ENCODE measurements around the gene RHOB. TPM values are rescaled to one million over a fixed set of nuclear protein-coding genes. Genes with fewer than 3 reads are reported as not detected.

RHOB gene
- total RNA-seq, 2 experiments from 2014 or later = 0.52 to 0.67 TPM

DNA sequence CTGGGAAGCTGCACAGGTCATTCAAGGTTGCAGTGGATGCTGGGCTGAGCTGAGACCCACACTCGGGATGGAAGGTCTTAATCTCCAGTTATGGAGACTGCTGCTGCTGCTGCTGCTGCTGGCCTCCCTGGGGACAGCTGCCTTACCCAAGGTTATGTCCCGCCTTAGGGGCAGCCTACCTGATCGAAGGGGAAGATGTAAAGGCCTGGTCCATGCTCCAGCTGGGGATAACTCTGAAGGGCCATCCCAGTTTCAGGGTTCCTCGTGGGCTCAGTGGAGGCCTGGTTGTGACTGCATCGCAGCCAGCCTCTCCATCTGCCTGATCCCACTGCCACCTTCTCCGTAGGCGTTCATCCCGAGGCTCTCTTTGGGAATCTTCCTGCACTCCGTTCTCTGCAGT, 33.0 kb downstream of the RHOB start:
- Mint-ChIP-seq H3K36me3 (ENCODE audit: low read depth) (no peaks in the 10 kb centered on the region), H3K4me3 (no peak overlapping the region), H3K9me3 (no peaks in the 10 kb centered on the region), H3K27ac (no peak overlapping the region), H3K27me3 (peaks cover 2% of the 10 kb centered on the region), H3K4me1 (no peaks in the 10 kb centered on the region)
- ChIA-PET POLR2A (interaction anchor here (0.8 kb wide), 1 partner anchor 33 kb away, joined by 5 read pairs; the partner anchor contains the start of gene RHOB), CTCF (interaction anchor here (0.9 to 3.4 kb wide), 4 partner anchors 8 to 69 kb away, joined by 3 to 16 read pairs (median 4); no protein-coding TSS in a partner anchor)
- DNase-seq = no peak

DNA sequence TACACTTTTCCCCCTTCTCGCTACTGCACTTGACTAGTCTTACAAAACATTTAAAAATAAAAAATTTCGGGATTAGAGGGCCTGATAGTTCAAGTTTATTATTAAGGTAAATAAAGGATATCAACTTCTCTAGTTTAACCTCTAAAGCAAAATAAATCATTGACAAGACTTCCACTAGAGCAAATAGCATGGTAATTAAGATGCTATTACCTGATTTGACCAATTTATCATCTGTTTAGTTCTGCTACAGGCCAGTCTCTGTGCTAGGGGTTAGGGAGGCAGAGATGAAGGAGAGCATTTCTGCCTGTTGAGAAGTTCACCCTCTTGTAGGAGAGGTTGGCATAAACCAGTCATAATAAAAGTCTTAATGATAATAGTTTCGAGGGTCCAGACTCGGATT, 34.0 kb downstream of the RHOB start:
- no peak overlapping the region for H3K4me3 Mint-ChIP-seq
- no peak overlapping the region for H3K27ac Mint-ChIP-seq
- DNase-seq = no peak
- no peaks in the 10 kb centered on the region for H3K4me1 Mint-ChIP-seq
- POLR2A ChIA-PET = no interaction called here
- peaks cover 1% of the 10 kb centered on the region for H3K27me3 Mint-ChIP-seq
- H3K36me3 Mint-ChIP-seq (ENCODE audit: low read depth) = no peaks in the 10 kb centered on the region
- no peaks in the 10 kb centered on the region for H3K9me3 Mint-ChIP-seq
- CTCF ChIA-PET = interaction anchor here (1.1 to 1.4 kb wide), 2 partner anchors 9 to 70 kb away, joined by 3 to 4 read pairs; no protein-coding TSS in a partner anchor

DNA sequence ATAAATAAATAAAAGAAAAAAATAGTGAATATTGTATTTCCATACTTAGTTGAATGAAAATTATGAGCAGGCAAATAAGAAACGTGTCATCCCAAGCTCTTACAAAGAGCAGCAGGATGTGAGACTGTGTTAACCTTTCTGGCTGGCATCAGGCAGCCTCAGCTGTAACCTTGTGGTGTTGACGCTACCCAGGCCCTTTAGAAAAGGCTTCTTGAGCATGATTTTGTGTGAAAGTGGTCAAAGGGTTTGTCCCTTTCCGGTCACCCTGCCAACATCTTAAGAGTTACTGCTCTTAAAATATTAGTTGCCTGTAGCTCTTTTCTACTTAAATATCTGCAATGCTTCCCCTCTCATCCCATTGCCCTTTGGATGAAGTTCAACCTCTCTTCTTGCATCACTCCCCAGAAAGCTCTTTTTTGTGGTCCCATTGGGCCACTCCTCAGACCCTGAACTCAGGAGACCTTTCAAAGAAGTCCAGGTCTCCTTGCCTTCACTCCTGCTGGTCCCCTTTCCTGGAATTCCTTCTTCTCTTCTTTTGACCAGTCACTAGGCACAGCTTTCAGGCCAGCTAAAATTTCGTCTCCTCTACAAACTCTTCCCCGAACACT, 35.0 kb downstream of the RHOB start:
- no peak overlapping the region for H3K4me3 Mint-ChIP-seq
- no peaks in the 10 kb centered on the region for H3K27me3 Mint-ChIP-seq
- H3K36me3 Mint-ChIP-seq (ENCODE audit: low read depth) = no peaks in the 10 kb centered on the region
- H3K4me1 Mint-ChIP-seq = no peaks in the 10 kb centered on the region
- DNase-seq = no peak
- ChIA-PET CTCF (interaction anchor here (0.8 kb wide), 1 partner anchor 15 kb away, joined by 3 read pairs; no protein-coding TSS in a partner anchor), POLR2A (no interaction called here)
- H3K27ac Mint-ChIP-seq = no peak overlapping the region
- H3K9me3 Mint-ChIP-seq = no peaks in the 10 kb centered on the region

DNA sequence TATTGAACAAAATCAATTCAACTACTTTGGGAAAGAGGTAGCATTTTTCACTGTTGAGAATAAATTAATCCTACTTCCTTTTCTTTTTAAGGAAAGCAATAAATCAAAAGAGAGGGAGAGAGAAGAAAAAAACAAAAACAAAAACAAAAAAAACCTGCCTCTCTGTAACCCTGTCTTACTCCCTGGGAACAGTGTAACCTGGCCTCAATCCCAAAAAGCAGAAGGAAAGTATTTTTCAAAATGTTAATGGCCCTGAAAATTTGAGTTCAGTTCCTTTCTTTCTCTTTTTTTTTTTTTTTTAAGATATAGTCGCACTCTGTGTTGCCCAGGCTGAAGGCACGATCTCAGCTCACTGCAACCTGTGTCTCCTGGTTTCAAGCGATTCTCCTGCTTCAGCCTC, 35.9 kb downstream of the RHOB start:
- Mint-ChIP-seq H3K27me3 (no peaks in the 10 kb centered on the region), H3K4me1 (no peaks in the 10 kb centered on the region), H3K4me3 (no peak overlapping the region), H3K36me3 (ENCODE audit: low read depth) (no peaks in the 10 kb centered on the region), H3K9me3 (no peaks in the 10 kb centered on the region), H3K27ac (no peak overlapping the region)
- ChIA-PET POLR2A (no interaction called here), CTCF (no interaction called here)
- no peak for DNase-seq

DNA sequence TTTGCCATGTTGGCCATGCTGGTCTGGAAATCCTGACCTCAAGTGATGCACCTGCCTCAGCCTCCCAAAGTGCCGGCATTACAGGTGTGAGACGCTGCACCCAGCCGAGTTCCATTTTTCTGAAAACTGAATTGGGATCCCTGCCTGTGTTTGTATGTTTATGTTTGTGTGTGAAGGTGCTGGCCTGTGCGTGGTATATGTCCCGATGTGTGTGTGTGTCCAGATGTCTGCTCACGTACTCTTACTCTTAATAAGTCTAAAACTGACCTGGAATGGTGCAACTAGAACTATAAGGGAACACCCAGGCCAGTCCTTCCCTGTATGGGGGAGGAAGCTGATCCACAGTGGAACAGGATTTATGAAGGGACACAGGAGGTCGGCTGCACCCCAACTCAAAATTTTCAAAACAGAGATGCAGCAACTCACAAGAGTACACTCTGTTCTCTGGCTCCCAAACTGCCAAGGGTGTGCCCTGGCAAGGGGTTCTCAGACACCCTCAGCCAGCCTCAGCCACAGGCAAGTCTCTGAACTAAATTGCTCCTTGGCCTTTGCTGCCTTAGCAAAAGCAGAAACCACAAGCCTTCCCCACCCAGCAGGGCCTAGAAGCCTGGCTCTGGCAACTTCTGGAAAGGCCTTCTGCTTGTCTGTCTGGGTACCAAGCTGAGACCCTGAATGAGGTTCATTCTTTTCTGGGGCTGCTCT, 36.5 kb downstream of the RHOB start:
- Mint-ChIP-seq H3K27ac (no peak overlapping the region), H3K9me3 (no peaks in the 10 kb centered on the region), H3K4me1 (no peaks in the 10 kb centered on the region), H3K27me3 (no peaks in the 10 kb centered on the region), H3K36me3 (ENCODE audit: low read depth) (no peaks in the 10 kb centered on the region), H3K4me3 (no peak overlapping the region)
- POLR2A ChIA-PET = no interaction called here
- CTCF ChIA-PET = no interaction called here
- no peak for DNase-seq

DNA sequence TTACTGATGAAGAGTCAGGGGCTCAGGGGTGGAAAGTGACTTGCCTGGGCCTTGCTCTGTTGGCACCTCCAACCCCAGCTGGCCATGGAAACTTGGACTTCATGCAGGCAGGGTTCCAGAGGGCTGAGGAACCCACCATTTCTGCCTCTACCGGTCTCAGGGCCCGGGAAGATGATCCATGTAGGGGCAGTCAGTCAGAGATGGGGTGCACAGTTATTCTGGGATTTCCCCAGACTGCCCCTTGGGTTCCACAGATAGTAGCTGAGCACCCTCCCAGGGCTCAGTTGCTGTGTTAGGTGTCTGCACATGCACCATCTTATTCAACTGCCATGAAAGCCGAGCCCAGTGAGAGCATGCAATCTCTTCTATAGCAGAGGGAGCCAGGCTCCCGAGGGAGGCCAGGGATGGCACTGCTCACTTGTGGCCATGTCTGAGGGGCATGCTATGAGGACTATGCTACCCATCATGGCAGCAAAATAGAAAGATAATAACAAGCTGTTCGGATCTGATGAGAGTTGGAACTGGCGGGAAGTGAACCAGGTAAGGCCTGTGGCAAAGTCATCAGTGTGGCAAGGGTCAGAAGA, 37.3 kb downstream of the RHOB start:
- Mint-ChIP-seq H3K9me3 (no peaks in the 10 kb centered on the region), H3K27me3 (no peaks in the 10 kb centered on the region), H3K27ac (no peak overlapping the region), H3K4me1 (no peaks in the 10 kb centered on the region), H3K36me3 (ENCODE audit: low read depth) (no peaks in the 10 kb centered on the region), H3K4me3 (no peak overlapping the region)
- CTCF ChIA-PET = interaction anchor here (0.9 kb wide), 1 partner anchor 160 kb away, joined by 3 read pairs; no protein-coding TSS in a partner anchor
- DNase-seq = no peak
- POLR2A ChIA-PET = no interaction called here

DNA sequence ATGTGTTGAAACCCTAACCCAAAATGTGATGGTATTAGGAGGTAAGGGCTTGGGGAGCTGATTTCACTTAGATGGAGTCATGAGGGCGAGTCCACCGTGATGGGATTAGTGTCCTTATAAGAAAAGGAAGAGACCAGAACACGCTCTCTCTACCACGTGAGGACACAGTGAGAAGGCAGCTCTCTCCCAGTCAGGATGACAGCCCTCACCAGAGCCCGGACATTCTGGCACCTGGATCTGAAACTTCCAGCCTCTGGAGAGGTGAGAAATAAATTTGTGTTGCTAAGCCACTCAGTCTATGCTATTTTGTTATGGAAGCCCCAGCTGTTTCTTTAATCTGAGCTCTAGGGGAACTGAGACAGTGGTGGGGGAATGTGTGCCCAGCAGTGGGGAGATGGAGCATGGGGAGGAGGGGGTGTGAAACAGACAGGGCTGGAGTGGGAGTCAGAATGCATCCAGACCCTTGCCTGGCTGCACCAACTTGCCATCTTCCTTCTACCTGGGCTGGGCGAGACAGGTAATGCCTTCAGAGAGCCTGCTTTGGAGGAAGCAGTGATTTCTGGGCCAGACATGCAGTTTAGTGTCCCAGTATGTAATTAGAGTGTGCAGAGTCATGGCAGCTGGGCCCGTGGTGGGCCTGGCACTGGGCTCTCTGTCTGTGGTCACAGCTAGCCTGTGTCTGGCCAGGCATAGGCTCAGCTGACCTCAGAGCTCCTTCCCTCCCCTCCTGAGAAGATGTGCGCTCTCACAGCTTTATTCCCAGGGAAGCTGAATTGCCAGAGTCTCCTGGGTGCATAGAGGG, 38.1 kb downstream of the RHOB start:
- ChIA-PET CTCF (interaction anchor here (0.6 to 1.4 kb wide), 3 partner anchors 112 to 1021 kb away, joined by 3 read pairs; no protein-coding TSS in a partner anchor), POLR2A (no interaction called here)
- Mint-ChIP-seq H3K36me3 (ENCODE audit: low read depth) (no peaks in the 10 kb centered on the region), H3K27ac (no peak overlapping the region), H3K9me3 (no peaks in the 10 kb centered on the region), H3K4me1 (no peaks in the 10 kb centered on the region), H3K27me3 (no peaks in the 10 kb centered on the region), H3K4me3 (no peak overlapping the region)
- no peak for DNase-seq

DNA sequence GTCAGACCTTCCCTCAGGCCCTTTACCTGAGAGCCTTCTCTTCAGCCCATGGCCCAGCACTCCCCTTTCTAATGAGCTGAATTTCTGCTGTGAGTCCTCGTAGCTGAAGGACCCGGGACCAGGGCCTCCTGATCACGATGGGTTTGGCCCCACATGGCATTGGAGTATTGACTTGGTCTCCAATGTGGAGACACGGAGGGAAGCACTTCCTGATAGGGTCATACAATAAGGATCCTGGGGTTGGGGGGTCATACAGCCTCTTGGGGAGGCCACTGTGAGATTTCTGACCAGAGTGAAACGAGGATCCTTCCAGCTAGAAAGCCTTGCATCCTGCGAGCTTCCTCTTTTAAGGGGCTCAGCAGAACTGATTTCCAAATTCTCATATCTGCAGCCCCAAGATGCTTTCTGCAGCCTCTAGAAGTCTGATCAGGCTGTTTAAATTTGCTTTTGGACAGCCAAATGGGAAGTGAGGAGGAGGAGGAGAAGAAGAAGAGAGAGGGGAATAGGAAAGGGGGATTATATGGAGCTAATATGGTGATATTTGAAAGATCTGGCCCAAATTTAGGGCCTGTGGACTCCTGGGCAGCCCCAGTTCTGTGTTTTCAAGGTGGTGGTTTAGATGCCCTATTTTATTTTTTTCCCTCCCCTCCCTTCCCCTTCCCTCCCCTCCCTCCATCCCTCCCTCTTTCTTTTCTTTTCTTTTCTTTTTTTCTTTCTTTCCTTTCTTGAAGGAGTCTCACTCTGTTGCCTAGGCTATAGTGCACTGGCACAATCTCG, 38.9 kb downstream of the RHOB start:
- no peak for DNase-seq

DNA sequence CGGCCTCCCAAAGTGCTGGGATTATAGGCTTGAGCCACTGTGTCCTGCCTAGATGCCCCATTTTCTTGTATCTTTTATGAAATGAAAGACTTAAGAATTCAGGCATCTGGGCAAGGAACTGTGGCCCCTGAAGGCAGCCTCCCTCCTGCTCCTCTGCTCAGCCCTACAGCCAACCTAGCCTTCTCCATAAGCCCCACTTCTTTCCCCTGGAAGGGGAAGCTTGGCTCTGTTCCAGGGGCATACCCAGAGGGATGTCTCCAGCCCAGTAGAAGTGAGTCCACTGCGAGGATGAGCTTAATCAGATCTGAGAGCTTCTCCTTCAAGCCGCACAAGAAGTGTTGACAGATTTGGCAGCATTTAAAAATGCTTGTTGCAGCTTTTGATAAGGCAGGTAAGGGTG, 39.7 kb downstream of the RHOB start:
- ChIA-PET POLR2A (no interaction called here), CTCF (interaction anchor here (1.2 to 1.4 kb wide), 3 partner anchors 36 to 164 kb away, joined by 3 read pairs; partner anchors contain the start of gene HS1BP3)
- Mint-ChIP-seq H3K27me3 (no peaks in the 10 kb centered on the region), H3K27ac (no peak overlapping the region), H3K9me3 (no peaks in the 10 kb centered on the region), H3K4me3 (no peak overlapping the region), H3K36me3 (ENCODE audit: low read depth) (no peaks in the 10 kb centered on the region), H3K4me1 (no peaks in the 10 kb centered on the region)
- DNase-seq = no peak

More for the DNA sequence above, 38.9 kb downstream of the RHOB start:
- Mint-ChIP-seq H3K4me1 (no peaks in the 10 kb centered on the region), H3K36me3 (ENCODE audit: low read depth) (no peaks in the 10 kb centered on the region), H3K27me3 (no peaks in the 10 kb centered on the region), H3K27ac (no peak overlapping the region), H3K4me3 (no peak overlapping the region), H3K9me3 (no peaks in the 10 kb centered on the region)
- ChIA-PET CTCF (interaction anchor here (1.2 to 1.4 kb wide), 3 partner anchors 35 to 165 kb away, joined by 3 read pairs; partner anchors contain the start of gene HS1BP3), POLR2A (no interaction called here)

DNA sequence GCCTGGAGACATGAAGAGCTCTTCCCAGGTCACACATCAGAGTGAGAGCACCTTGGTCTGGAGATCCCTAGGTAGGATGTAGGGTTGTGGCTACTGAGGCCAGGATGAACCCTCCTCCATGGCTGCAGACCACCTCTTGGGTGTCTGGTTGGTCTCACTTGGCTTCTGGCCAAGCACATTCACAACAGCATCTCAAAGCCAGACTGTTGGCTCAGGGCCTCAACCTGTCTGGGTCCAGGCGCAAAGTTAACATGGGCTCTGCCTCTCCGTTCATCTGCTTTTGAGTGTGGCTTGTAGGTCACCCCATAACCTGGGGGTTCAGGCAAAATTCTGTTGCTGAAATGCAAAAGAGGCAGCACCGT, 40.1 kb downstream of the RHOB start:
- Mint-ChIP-seq H3K9me3 (no peaks in the 10 kb centered on the region), H3K27me3 (no peaks in the 10 kb centered on the region), H3K27ac (no peak overlapping the region), H3K36me3 (ENCODE audit: low read depth) (no peaks in the 10 kb centered on the region), H3K4me3 (no peak overlapping the region), H3K4me1 (no peaks in the 10 kb centered on the region)
- POLR2A ChIA-PET = no interaction called here
- DNase-seq = no peak
- CTCF ChIA-PET = interaction anchor here (1.2 to 1.3 kb wide), 2 partner anchors 36 to 164 kb away, joined by 3 read pairs; partner anchors contain the start of gene HS1BP3

DNA sequence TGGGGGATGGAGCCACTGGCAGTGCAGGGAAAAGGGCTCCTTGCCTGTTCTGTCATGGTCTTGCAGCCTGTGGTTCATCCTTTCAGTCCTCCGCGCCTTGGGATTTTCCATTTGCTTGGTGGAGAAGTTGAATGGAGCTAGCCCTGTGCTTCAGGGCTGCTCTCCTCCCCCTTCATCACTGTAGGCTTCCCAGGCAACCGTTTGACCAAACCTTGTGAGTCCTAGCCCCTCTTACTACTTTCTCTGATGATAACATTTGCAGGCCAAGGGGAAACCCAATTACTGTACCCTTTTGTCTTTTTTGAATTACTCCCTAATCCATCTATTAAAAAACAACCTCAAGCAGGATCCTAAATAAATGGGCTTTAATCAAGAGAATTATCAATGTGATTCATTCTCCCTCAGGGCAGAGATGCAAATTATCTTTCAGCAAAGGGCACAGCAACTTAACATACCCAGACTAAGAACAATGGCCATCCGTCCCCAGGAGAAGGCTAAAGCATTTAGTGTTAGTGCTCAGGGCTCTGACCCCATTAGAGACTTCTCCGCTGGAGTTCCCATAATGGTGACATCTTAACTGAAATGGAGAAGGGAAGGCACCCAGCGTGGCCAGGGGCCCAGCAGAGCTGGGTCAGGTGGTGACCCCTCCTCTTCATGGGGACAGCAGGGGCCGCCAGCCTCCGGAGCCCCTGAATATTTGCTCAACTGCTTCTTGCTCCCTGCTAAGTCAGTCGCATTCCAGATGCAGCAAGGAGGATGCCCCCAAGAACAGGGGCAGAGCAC, 40.7 kb downstream of the RHOB start:
- Mint-ChIP-seq H3K4me3 (no peak overlapping the region), H3K27me3 (no peaks in the 10 kb centered on the region), H3K27ac (no peak overlapping the region), H3K9me3 (no peaks in the 10 kb centered on the region), H3K4me1 (no peaks in the 10 kb centered on the region), H3K36me3 (ENCODE audit: low read depth) (no peaks in the 10 kb centered on the region)
- CTCF ChIA-PET = interaction anchor here (1.2 to 1.3 kb wide), 2 partner anchors 37 to 163 kb away, joined by 3 read pairs; partner anchors contain the start of gene HS1BP3
- POLR2A ChIA-PET = no interaction called here
- no peak for DNase-seq
